Stimulated activated CD8-positive, alpha-beta memory T cell treated with anti-CD3 and anti-CD28 coated beads, Interleukin-4, amount 100 ng/mL, for 48 hours (primary cell): ENCODE data around the gene OTOP3.
"Not testable (repeated sequence)": the region's sequence is repeated elsewhere in the genome, so short reads cannot be mapped to it uniquely, and the experiment has no call there.

Source experiments
- DNase-seq: peaks from one replicate; pipeline ENCODE4 v3.0.0-alpha.2; 2020

Gene OTOP3

GRCh38 chr17:74963656-74964055 is 28.0 kb downstream of the OTOP3 start:
- DNase-seq, result no peak

- DNase-seq, result no peak
Measured at GRCh38 chr17:74964246-74964761, 28.6 kb downstream of the OTOP3 start.

GRCh38 chr17:74964988-74965622 is 29.4 kb downstream of the OTOP3 start:
- DNase-seq, result no peak

GRCh38 chr17:74968361-74968780 is 32.7 kb downstream of the OTOP3 start:
- no peak for DNase-seq

- DNase-seq, result not testable (repeated sequence)
Measured at GRCh38 chr17:74969501-74969900, 33.8 kb downstream of the OTOP3 start.

- DNase-seq, result no peak
Measured at GRCh38 chr17:74970395-74970794, 34.7 kb downstream of the OTOP3 start.

- DNase-seq, result no peak
Measured at GRCh38 chr17:74971069-74971841, 35.6 kb downstream of the OTOP3 start.

GRCh38 chr17:74971842-74972106 is 36.1 kb downstream of the OTOP3 start:
- no peak for DNase-seq

- peak; percentile 86 for DNase-seq
Measured at GRCh38 chr17:74972107-74972972, 36.6 kb downstream of the OTOP3 start, which contains the start of gene HID1. Gene HID1, minus strand, starts transcription at chr17:74972759. Its CDS starts 103 bp downstream, at chr17:74972656.

- no peak for DNase-seq
Measured at GRCh38 chr17:74972973-74973328, 37.3 kb downstream of the OTOP3 start.

GRCh38 chr17:74975943-74976342 is 40.2 kb downstream of the OTOP3 start:
- no peak for DNase-seq

GRCh38 chr17:74977802-74978201 is 42.1 kb downstream of the OTOP3 start:
- no peak for DNase-seq

- DNase-seq, result no peak
Measured at GRCh38 chr17:74978240-74978639, 42.5 kb downstream of the OTOP3 start.

GRCh38 chr17:74979408-74980146 is 43.9 kb downstream of the OTOP3 start:
- DNase-seq, result no peak

GRCh38 chr17:74981318-74981978 is 45.8 kb downstream of the OTOP3 start:
- no peak for DNase-seq

GRCh38 chr17:74981979-74982662 is 46.4 kb downstream of the OTOP3 start:
- DNase-seq, result peak; percentile 83

GRCh38 chr17:74982663-74983313 is 47.1 kb downstream of the OTOP3 start:
- not testable (repeated sequence) for DNase-seq

- no peak for DNase-seq
Measured at GRCh38 chr17:74986206-74986576, 50.5 kb downstream of the OTOP3 start.

GRCh38 chr17:74987418-74987908 is 51.8 kb downstream of the OTOP3 start, which contains the start of gene CDR2L:
Gene CDR2L, plus strand, starts transcription at chr17:74987632. Its CDS starts 412 bp downstream, at chr17:74988044.
- DNase-seq, result peak; percentile 96

- DNase-seq, result peak; percentile 39
Measured at GRCh38 chr17:74987909-74988711, 52.4 kb downstream of the OTOP3 start.
